Left forelimb (tissue), 1 donor: Measurements from ENCODE around the gene PDHX.
"Not testable (repeated sequence)": the region's sequence is repeated elsewhere in the genome, so short reads cannot be mapped to it uniquely, and the experiment has no call there.

Experiments
- DNase-seq: peaks from one replicate; pipeline ENCODE4 v3.0.0-alpha.2; 2018; ENCODE audit warnings: low spot score

The PDHX gene

DNA sequence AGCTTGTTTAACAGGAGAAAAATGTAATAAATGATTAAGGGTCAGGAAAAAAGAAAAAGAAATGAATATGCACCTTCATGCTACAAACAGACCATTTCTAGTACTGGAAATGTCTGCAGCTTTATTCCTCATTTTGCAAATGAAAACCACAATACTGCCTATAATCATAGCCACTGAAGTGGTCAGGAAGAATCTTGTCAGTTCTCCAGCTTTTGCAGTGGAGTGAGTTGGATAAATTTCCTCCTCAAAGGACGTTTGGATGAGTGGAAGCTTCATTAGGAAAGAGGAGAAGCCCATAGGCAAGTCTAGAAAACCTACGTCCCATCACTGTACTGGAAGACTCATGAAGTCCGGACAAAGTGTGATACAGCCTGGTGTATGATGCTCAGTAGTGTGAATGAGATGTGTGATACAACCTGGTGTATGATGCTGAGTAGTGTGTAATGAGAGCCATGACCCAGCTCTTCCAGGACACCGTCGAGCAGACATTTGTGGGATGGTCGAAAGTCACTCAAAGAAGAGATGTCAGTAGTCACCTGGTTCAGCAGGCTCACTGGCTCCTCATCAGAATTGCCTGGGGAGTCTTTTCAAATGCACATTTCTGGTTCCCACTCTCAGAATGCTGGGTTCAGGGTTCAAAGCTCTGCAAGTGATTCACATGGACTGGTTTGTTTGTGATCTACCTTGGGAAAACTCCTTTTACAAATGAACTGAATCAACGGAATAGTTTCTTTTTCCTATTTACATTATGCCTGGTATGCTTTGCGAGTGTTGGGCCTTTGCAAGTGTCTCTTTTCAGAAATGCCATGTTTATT is 101.3 kb downstream of the PDHX start:
- no peak for DNase-seq

- DNase-seq, result no peak
These were observed 105.2 kb downstream of the PDHX start for GRCh38 chr11:35021589-35021988.

DNA sequence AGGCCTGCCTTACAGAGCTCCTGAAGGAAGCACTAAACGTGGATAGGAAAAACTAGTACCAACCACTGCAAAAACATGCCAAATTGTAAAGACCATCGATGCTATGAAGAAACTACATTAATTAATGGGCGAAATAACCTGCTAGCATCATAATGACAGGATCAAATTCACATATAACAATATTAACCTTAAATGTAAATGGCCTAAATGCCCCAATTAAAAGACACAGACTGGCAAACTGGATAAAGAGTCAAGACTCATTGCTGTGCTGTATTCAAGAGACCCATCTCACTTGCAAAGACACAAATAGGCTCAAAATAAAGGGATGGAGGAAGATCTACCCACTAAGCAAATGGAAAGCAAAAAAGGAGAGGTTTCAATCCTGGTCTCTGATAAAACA is 107.5 kb downstream of the PDHX start:
- DNase-seq, result not testable (repeated sequence)

DNA sequence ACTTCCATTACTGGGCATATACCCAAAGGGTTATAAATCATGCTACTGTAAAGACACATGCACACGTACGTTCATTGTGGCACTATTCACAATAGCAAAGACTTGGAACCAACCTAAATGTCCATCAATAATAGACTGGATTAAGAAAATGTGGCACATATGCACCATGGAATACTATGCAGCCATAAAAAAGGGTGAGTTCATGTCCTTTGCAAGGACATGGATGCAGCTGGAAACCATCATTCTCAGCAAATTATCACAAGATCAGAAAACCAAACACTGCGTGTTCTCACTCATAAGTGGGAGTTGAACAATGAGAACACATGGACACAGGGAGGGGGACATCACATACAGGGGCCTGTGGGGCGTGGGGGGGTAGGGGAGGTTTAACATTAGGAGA is 111.6 kb downstream of the PDHX start:
- DNase-seq, result not testable (repeated sequence)

DNA sequence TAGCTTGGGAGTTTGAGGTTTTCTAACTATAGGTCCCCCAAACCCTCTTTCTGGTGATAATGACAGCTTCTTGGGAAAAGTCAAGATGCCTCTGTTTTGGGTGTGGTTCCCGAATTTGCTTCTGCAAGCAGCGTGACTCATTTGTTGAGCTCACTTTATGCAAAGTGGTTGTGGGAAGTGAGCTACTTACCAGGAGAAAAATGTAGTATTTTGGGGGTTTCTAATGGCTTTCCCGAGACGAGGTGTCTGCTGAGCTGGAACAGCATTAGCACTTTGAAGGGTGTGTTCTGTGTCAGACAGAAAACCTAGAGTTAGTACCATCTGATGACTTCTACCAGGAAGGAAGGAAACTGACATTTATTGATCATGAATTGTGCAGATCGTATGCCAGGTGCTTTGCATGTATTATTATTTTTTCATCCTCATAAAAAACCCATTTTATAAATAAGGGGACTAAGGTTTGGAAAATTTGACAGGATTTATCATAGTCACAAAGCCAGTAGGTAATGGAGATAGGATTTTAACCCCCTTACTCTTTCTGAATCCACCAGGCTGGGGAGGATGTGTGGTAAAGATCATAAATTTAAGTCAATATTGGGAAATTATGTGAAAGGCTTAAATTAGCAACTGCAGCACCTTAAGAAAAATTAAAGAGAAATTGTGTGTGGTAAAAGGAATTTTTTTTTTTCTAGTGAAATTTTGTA is 113.7 kb downstream of the PDHX start:
- no peak for DNase-seq

GRCh38 chr11:35030716-35031213 is 114.3 kb downstream of the PDHX start:
- DNase-seq, result no peak

GRCh38 chr11:35031346-35031745 is 114.9 kb downstream of the PDHX start:
- DNase-seq, result no peak

- no peak for DNase-seq
These were observed 115.4 kb downstream of the PDHX start for GRCh38 chr11:35031867-35032266.

- DNase-seq, result no peak
These were observed 116.6 kb downstream of the PDHX start for GRCh38 chr11:35033011-35033410.

GRCh38 chr11:35034401-35034800 is 118.0 kb downstream of the PDHX start:
- DNase-seq, result no peak

DNA sequence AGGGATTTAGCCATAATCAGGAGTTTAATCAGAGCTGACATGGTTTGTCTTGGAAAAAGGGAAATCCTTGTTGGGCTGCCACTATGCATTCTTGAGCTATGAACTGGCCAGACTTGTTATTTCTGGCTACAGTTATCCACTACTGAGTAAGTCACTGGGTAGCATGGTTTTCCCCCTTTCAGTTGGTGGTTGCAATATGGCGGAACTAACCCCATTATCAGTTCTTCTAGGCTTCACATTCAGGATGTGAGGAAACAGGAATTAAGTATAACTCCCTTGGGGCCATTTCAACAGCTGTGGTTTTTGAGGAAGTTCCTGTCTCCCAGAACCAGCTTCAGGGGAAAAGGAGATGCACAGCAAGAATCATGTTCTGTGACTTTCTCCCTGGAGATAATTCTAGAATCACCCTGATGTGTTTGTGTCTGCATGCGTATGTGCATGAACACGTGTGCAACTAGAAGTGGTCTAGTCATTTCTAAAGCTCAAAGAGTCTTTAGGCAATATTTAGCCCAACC is 119.5 kb downstream of the PDHX start:
- DNase-seq, result no peak

- DNase-seq, result no peak
These were observed 120.2 kb downstream of the PDHX start for GRCh38 chr11:35036639-35037038.

GRCh38 chr11:35038211-35038928 is 122.0 kb downstream of the PDHX start:
- no peak for DNase-seq

GRCh38 chr11:35039076-35039475 is 122.7 kb downstream of the PDHX start:
- DNase-seq, result no peak

DNA sequence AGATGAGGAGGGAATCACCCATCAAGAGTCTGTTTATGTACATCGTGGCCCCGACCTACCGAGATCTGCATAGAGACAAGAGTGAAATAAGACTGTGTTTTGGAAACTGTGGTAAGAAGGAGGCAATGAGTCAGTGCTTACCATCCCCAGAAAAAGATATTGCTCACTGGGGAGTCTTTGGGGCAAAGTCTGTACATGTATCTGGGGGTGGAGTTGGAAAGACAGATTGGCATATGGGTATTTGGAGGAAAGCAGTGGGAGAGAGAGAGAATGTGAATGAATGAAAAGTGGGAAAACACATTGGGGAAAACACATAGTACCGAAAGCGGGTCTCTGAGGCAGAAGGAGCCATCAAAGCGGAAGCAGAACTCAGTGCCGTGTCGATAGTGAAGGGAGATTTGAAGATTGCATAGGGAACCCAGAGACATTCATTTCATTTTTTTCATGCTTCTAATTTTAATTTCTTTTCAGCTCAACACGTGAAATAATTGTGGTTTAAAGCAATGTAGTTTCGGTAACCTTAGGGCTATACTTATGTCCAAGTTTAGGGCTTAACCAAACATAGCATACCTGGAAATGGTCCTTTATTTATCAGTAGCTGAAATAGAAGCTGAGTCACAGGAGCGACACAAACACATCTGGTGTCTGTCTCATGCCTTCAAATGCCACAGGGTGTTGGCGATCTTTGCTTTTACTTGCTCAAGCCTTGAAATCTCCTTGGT is 124.0 kb downstream of the PDHX start:
- no peak for DNase-seq

GRCh38 chr11:35041070-35041554 is 124.7 kb downstream of the PDHX start:
- no peak for DNase-seq

DNA sequence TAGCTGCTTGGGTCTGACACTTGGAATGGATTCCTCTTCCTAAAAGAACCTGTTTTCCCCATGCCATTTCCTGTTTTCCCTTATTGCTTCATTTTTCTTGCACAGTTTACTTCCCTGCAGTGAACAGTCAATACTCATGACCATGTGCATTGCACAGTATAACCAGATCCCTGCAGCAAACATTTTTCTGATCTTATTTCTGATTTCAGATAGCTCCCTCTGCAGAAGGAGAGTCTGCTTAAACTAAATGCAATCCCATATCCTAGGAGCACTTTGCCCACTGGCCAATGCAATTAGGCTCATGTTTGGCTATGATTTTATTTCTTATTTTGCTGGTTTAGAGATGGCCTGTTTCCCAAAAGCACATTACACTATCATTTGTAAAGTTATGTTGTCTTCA is 125.8 kb downstream of the PDHX start:
- DNase-seq, result no peak

GRCh38 chr11:35042913-35043312 is 126.5 kb downstream of the PDHX start:
- DNase-seq, result no peak

DNA sequence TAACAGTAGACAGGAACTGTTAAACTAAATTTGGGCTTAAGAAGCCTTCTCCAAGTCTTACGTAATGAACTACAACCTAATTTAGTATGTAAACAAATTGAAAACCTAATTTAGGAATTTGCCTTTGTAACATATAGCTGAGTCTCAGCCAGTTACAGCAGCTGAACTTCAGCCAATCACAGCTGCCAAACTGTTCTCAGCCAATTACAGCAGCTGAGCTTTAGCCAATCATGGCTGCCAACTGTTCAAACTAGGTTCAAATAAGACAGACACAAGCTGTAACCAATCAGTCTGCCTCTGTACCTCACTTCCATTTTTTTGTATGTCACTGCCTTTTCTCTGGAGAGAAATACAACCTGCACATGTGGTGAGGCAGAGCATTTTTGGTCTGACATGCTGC is 127.5 kb downstream of the PDHX start:
- no peak for DNase-seq

DNA sequence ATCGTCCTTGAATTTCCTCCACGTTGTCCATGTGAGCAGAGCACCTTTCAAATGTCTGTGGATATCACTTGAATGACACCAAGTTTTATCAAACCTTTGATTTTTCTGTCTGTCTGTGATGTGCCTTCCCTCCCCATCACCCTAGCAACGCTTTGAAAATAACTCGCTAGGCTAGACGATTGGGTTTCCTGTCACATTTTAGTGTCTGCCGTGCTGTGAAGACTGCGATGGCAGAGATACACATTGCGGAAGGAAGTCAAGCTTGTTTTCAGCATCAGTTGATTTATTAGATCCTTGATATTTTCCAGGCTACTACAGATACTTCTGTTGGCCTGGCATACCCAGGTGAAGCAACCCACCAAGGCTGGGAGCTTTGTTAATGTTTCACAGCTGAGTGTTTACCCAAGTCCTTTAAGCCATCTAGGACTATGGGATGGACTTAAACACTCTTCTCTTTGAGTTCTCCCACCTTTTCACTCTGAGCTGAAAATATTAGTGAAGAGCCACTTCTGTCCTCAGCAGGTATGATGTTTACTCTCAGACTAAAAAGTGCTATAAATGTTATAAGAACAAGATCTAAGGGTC is 128.9 kb downstream of the PDHX start:
- no peak for DNase-seq
